HFFc6 (cell line): ENCODE data around the gene STEAP4. TPM values are rescaled to one million over a fixed set of nuclear protein-coding genes. Genes with fewer than 3 reads are reported as not detected.

Experiments used
- DNase-seq: peaks from one replicate; pipeline ENCODE4 v3.0.0-alpha.2; 2018
- H3K27ac Mint-ChIP-seq: 2 replicates; pipeline ENCODE4 v1.8.0; 2020; ENCODE audit warnings: mild to moderate bottlenecking, mixed read lengths
- H3K27me3 Mint-ChIP-seq: 2 replicates; pipeline ENCODE4 v1.8.0; 2021; ENCODE audit warnings: mild to moderate bottlenecking, moderate library complexity, mixed read lengths; ENCODE audit not compliant: insufficient read depth
- H3K36me3 Mint-ChIP-seq: 2 replicates; pipeline ENCODE4 v1.8.0; 2021; ENCODE audit warnings: low read depth, mixed read lengths
- H3K4me1 Mint-ChIP-seq: 2 replicates; pipeline ENCODE4 v1.8.0; 2020; ENCODE audit warnings: low read depth, mixed read lengths
- H3K4me3 Mint-ChIP-seq: 2 replicates; pipeline ENCODE4 v1.8.0; 2020; ENCODE audit warnings: mild to moderate bottlenecking, moderate library complexity, mixed read lengths
- H3K9me3 Mint-ChIP-seq: 2 replicates; pipeline ENCODE4 v1.8.0; 2020; ENCODE audit warnings: mild to moderate bottlenecking, mixed read lengths
- total RNA-seq, 6 experiments: library from RNA; stranded (reverse); fragmentation: NEBNext Ultra II Directional; extraction: Animal tissue kit (Norgen Biotek cat#: 25700); gene quantifications; 2 replicates in 1 of 6; 3 replicates in 5 of 6; pipeline ENCODE4 v1.2.3, GENCODE V29; 2021
- TF ChIP-seq, protein P1 (sequence below): fragments of 200-600 bp; sonication (generic); IDR thresholded peaks from 2 replicates; pipeline ENCODE4 v1.5.0; 2021; ENCODE audit warnings: antibody characterized with exemption, mild to moderate bottlenecking

Gene STEAP4
- total RNA-seq, 6 experiments from 2014 or later: not detected

DNA sequence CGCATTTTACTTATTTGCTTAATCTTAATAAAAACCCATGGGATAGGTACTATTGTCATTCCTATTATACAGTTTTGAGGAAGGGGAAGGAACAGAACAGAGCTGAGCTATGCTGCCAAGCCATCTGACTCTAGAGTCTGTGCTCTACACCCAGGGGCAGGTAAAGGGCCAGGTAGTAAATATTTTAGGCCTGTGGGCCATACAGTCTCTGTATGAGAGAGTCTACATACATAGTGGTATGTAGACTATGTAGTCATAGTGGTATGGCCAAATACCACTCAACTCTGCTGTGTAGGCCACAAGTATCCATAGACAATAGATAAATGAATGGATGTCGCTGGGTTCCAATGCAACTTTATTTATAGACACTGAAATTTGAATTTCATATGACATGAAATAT is 83.4 kb downstream of the STEAP4 start:
- Mint-ChIP-seq H3K36me3 (no peaks in the 10 kb centered on the region), H3K9me3 (no peaks in the 10 kb centered on the region), H3K4me3 (no peak overlapping the region), H3K4me1 (peaks cover 38% of the 10 kb centered on the region), H3K27ac (no peak overlapping the region), H3K27me3 (peaks cover 2% of the 10 kb centered on the region)
- TF ChIP-seq, protein P1, sequence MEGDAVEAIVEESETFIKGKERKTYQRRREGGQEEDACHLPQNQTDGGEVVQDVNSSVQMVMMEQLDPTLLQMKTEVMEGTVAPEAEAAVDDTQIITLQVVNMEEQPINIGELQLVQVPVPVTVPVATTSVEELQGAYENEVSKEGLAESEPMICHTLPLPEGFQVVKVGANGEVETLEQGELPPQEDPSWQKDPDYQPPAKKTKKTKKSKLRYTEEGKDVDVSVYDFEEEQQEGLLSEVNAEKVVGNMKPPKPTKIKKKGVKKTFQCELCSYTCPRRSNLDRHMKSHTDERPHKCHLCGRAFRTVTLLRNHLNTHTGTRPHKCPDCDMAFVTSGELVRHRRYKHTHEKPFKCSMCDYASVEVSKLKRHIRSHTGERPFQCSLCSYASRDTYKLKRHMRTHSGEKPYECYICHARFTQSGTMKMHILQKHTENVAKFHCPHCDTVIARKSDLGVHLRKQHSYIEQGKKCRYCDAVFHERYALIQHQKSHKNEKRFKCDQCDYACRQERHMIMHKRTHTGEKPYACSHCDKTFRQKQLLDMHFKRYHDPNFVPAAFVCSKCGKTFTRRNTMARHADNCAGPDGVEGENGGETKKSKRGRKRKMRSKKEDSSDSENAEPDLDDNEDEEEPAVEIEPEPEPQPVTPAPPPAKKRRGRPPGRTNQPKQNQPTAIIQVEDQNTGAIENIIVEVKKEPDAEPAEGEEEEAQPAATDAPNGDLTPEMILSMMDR: no peak
- DNase-seq: no peak

Other genes with a start within 250 kb of the STEAP4 start
- 100 to 1,000 TPM; 113 to 133 (median 123) TPM for gene SRI, start 86.9 kb downstream of the STEAP4 start, total RNA-seq